Chondrocyte (in vitro differentiated cells): ENCODE data around the gene IDH2. TPM values are rescaled to one million over a fixed set of nuclear protein-coding genes. Genes with fewer than 3 reads are reported as not detected.

Source experiments
- DNase-seq: peaks from one replicate; pipeline ENCODE4 v3.0.0; 2021; ENCODE audit warnings: mixed read lengths, low spot score
- H3K27ac Mint-ChIP-seq: one replicate; pipeline ENCODE4 v1.8.0; 2021; ENCODE audit warnings: mild to moderate bottlenecking, moderate library complexity, mixed read lengths; ENCODE audit not compliant: unreplicated experiment
- H3K27me3 Mint-ChIP-seq: 2 replicates; pipeline ENCODE4 v1.8.0; 2021; ENCODE audit warnings: low read depth, mixed read lengths
- H3K36me3 Mint-ChIP-seq: 2 replicates; pipeline ENCODE4 v1.8.0; 2021; ENCODE audit warnings: low read depth, mixed read lengths
- H3K4me1 Mint-ChIP-seq: 2 replicates; pipeline ENCODE4 v1.8.0; 2021; ENCODE audit warnings: low read depth, mild to moderate bottlenecking, mixed read lengths
- H3K4me3 Mint-ChIP-seq: one replicate; pipeline ENCODE4 v1.8.0; 2021; ENCODE audit warnings: mild to moderate bottlenecking, moderate library complexity, mixed read lengths; ENCODE audit not compliant: unreplicated experiment
- H3K9me3 Mint-ChIP-seq: 2 replicates; pipeline ENCODE4 v1.8.0; 2021; ENCODE audit warnings: low read depth, mixed read lengths
- CTCF ChIP-seq: fragments of 200-600 bp; sonication (generic); IDR thresholded peaks from 2 replicates; pipeline ENCODE4 v1.5.0; 2021; ENCODE audit warnings: antibody characterized with exemption, mild to moderate bottlenecking, moderate library complexity
- total RNA-seq: library from RNA; stranded (reverse); gene quantifications from 3 replicates; pipeline ENCODE4 v1.2.1, GENCODE V29; 2021

Gene IDH2
- total RNA-seq, 1 donor from 2014 or later: 126 TPM

GRCh38 chr15:90124507-90124906, 22.2 kb upstream of the IDH2 start:
- Mint-ChIP-seq H3K27ac (no peak overlapping the region), H3K36me3 (no peaks in the 10 kb centered on the region), H3K27me3 (peaks cover 4% of the 10 kb centered on the region), H3K4me3 (no peak overlapping the region), H3K9me3 (no peaks in the 10 kb centered on the region), H3K4me1 (peaks cover 7% of the 10 kb centered on the region)
- no peak for TF ChIP-seq CTCF
- no peak for DNase-seq

GRCh38 chr15:90121086-90121485, 18.8 kb upstream of the IDH2 start:
- Mint-ChIP-seq H3K4me3 (no peak overlapping the region), H3K36me3 (no peaks in the 10 kb centered on the region), H3K4me1 (no peaks in the 10 kb centered on the region), H3K27ac (no peak overlapping the region), H3K9me3 (no peaks in the 10 kb centered on the region), H3K27me3 (peaks cover 7% of the 10 kb centered on the region)
- no peak for DNase-seq
- TF ChIP-seq CTCF: no peak

GRCh38 chr15:90119367-90119766, 17.1 kb upstream of the IDH2 start:
- no peak for DNase-seq
- peaks cover 7% of the 10 kb centered on the region for H3K27me3 Mint-ChIP-seq
- no peaks in the 10 kb centered on the region for H3K4me1 Mint-ChIP-seq
- H3K27ac Mint-ChIP-seq: no peak overlapping the region
- H3K9me3 Mint-ChIP-seq: peaks cover 4% of the 10 kb centered on the region
- no peak overlapping the region for H3K4me3 Mint-ChIP-seq
- no peak for TF ChIP-seq CTCF
- H3K36me3 Mint-ChIP-seq: peaks cover under 1% of the 10 kb centered on the region

DNA sequence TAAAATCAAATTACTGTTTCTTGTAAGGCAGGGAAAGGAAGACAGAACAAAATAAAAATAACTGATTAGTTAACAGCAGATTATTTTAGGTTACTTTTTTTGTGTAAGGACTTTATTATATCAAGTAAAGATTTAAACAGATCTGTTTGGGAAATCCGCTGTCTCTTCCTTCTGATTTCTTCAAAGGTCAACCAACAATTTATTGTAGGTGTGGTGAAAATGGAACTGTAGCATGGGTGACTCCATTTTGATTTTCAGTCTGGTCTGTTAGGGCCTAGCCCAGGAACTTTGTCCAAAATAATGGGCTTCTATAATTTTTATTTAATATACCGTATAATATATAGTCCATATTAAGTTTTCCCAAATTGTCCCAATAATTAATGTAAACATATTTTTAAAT, 13.5 kb upstream of the IDH2 start:
- no peak for DNase-seq
- Mint-ChIP-seq H3K4me1 (no peaks in the 10 kb centered on the region), H3K36me3 (peaks cover 1% of the 10 kb centered on the region), H3K27ac (no peak overlapping the region), H3K4me3 (no peak overlapping the region), H3K9me3 (peaks cover 6% of the 10 kb centered on the region), H3K27me3 (peaks cover 7% of the 10 kb centered on the region)
- no peak for TF ChIP-seq CTCF

- Mint-ChIP-seq H3K9me3 (peaks cover 6% of the 10 kb centered on the region), H3K36me3 (peaks cover 1% of the 10 kb centered on the region), H3K27ac (no peak overlapping the region), H3K4me1 (no peaks in the 10 kb centered on the region), H3K27me3 (peaks cover 2% of the 10 kb centered on the region), H3K4me3 (no peak overlapping the region)
- no peak for TF ChIP-seq CTCF
- no peak for DNase-seq
Measured at GRCh38 chr15:90114451-90114901, 12.2 kb upstream of the IDH2 start.
